ENCODE data around the gene STPG2.

DNA sequence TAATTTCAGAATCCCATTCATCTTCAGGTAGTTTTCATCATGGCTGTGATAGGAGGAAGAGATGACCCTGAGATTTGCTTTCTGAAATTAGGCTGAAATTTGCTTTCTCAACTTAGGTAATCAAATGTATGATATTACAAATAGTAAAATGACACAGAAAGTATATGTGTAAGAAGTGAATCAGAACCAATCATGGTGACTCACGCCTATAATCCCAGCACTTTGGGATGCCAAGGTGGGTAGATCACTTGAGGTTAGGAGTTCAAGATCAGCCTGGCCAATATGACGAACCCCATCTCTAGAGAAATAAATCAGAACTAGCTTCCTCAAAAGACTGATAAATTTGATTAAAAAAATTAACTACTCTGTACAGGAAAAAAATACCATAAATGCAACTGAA lies 555.4 kb downstream of the STPG2 start:
- TF ChIP-seq SUZ12 (IDR thresholded peaks at IDR 0.05) (no peak), NFRKB (IDR thresholded peaks at IDR 0.05) (no peak), ELF4 (IDR thresholded peaks at IDR 0.05) (no peak), BHLHE40 (IDR thresholded peaks at IDR 0.05; ENCODE audit: borderline replicate concordance) (no peak), CTBP1 (IDR thresholded peaks at IDR 0.05; ENCODE audit: borderline replicate concordance) (no peak), HDGF (IDR thresholded peaks at IDR 0.05; ENCODE audit: borderline replicate concordance) (no peak), TARDBP (IDR thresholded peaks at IDR 0.05) (no peak), FOXK2 (IDR thresholded peaks at IDR 0.05) (no peak)

All from HEK293T (cell line).